NCI-H1105 treated with DMSO at 0.1 percent for 48 hours (cell line): Measurements from ENCODE around the gene FAM168A.
A peak's percentile ranks its signal among the peaks of the same experiment; 100 is the strongest.

ENCODE experiments used
- DNase-seq: peaks from one replicate; lab custom pipeline; 2025; lab: John Stamatoyannopoulos, UW

Gene FAM168A

GRCh38 chr11:73401217-73401923 is 196.5 kb downstream of the FAM168A start:
- no peak for DNase-seq

DNA sequence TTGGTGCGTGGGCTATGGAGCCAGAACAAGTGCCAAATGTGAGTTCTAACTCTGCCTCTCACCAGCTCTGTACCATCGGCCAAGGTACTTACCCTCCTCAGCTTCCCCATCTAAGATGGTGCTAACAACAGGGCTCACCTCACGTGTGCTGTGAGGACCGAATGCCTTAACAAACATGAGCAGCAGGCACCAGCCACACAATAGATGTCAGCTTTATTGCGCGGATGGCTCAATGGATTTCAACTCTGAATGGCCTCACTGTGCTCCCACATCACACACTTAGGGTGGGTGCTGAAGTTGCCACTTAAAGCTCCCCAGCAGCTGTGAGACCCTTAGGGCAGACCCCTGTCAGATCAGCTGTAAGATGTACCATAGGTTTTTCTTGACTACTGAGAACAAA is 197.6 kb downstream of the FAM168A start:
- DNase-seq: no peak

DNA sequence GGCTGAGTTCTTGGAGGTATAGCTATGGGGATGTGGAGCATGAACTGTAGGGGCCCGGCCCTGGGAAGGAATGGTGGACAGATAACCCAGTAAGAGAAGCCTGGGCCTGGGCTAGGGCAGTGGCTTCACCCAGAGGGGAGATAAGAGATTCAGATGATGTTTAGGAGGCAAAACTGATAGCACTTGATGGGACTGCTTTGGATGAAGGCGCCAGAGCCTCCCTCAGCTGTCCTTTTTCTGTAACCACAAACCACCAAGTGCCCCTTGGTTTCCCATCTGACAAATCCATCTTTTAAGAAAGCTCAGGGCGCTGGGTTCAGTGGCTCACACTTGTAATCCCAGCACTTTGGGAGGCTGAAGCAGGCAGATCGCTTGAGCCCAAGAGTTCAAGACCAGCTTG is 198.3 kb downstream of the FAM168A start:
- no peak for DNase-seq

GRCh38 chr11:73399159-73399590 is 198.7 kb downstream of the FAM168A start:
- DNase-seq: no peak

DNA sequence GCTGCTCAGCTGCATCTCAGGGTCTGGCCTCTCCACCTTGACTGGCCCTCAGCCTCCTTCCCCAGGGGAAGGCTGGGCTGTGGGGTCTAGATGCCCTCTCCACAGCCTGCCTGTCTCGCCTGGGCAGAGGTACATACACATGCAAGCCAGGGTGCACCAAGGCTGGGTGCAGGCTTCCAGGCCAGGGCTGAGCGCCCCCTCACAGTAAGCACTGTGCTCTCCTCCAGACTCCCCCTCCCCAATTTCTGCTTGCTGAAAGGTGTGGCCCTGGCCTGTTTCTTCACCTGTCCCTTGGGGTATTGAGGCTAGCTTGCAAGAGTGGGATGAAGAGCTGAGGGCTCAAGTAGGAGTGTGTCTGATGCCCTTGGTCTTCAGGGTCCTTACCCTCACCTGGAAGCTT is 199.2 kb downstream of the FAM168A start:
- DNase-seq: no peak

DNA sequence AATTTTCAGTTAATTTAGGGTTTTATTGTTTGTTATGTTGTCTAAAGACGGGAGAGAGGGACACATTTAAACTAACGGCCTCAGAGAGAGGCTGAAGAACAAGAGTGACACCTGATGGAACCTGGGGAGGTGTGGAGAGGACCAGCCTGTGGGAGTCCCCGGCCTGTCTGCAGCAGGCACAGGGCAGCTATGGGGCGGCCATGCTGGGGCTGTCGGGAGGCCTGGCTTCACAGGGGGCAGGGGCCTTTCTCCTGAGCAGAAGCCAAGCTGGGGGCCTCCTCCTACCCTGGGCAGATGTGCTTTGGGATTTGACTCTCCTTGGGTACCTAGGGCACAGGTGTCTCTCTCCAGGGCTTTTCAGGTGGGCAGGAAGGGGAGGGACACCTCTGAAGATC is 199.8 kb downstream of the FAM168A start:
- no peak for DNase-seq

- DNase-seq: no peak
Observed at GRCh38 chr11:73397468-73398131, 200.3 kb downstream of the FAM168A start.

GRCh38 chr11:73396985-73397384 is 200.9 kb downstream of the FAM168A start:
- DNase-seq: no peak

DNA sequence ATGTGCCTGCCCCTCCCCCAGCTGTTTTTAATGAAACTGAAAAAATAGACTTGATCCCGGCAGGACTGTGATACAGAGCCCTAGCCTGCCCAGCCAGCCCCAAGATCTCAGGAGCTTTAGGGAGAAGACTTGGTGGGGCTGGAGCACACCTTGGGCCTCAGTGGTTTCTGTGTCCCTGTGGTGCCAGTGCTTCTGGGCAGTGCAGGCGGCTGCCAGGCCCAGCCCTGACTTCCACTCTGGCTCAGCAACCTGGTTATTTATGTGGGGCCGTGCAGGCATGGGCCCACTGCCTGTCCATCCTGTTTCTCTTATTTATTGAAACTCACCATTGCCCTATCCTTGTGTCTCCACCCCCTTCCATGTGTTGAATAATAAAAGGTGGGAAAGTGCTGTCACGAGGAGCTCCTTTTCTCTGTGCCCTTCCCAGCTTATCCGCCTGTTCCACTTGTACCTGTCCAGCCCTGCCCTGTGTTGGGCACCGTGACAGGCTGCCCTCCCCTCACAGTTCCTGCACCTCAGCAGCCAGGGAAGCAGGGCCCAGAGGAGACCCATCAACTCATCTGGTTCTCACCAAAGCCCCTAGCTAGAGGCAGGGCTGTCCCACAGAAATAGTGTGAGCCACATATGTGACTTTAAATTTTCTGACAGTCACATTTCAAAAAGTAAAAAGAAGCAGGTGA is 201.5 kb downstream of the FAM168A start:
- DNase-seq: no peak

DNA sequence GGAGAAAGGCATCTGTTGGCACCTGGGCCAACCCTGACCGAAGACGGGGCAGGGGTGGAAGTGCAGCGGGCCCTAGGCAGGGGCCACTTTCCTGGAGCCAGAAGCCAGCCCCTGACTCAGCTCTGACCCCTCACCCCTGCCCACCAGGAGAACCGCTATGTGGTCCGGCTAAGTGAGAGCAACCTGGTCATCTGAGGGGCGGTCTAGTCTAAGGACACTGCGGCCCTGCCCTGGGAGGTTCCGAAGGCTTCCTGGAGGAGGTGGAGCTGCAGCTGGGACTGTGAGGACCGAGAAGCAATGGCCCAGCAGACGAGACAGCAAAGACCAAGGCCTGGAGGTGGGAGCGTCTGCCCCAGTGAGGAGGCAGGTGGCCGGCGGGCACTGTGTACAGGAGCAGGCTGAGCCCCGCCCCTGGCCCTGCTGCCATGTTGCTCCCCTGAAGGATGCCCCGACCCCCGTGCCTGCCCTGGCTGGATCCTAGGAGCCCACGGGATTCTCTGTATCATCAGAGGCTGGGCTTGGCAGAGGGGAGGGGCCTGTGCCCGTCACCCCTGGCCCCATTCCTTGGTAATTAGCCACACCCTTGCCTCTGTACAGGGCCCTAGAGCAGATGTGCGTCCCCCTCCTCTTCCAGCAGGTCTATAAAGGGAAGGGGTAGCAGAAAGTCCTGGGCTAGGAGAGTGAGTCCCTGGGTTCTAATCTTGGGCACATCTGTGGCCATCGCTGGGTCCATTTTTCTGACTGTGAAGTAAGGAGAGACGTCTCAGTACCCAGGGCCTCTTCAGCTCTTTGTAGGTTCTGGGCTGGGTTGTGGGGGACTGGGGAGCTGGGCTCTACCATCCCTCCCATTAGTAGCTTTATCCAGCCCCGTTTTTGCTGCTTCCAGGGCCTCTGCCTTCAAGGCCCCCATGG is 202.4 kb downstream of the FAM168A start:
- DNase-seq: no peak

DNA sequence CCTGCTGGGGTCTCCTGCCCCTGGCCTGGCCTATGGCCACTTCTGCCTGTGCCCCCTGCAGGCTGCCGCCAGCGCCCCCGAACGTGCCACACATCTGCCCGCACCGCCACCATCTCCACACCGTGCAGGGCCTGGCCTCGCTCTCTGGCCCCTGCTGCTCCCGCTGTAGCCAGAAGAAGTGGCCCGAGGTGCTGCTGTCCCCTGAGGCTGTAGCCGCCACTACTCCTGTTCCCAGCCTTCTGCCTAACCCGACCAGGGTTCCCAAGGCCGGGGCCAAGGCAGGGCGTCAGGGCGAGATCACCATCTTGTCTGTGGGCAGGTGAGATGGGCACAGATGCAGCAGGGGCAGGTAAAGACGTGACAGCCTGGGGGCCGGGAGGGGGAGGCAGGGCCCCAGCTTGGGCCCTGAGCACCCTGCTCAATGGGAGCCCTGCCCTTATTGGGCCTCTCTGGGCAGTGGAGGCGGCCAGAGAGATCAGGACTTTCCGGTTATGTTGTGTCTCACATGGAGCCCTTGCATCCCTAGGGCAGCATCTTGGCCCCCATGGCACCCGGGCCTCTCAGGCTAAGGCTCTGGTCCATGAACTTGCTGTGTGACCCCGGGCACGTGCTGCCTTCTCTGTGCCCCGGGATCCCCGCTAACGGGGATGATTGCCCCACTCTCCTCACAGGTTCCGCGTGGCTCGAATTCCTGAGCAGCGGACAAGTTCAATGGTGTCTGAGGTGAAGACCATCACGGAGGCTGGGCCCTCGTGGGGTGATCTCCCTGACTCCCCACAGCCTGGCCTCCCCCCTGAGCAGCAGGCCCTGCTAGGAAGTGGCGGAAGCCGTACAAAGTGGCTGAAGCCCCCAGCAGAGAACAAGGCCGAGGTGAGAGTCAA is 203.3 kb downstream of the FAM168A start:
- DNase-seq: no peak

DNA sequence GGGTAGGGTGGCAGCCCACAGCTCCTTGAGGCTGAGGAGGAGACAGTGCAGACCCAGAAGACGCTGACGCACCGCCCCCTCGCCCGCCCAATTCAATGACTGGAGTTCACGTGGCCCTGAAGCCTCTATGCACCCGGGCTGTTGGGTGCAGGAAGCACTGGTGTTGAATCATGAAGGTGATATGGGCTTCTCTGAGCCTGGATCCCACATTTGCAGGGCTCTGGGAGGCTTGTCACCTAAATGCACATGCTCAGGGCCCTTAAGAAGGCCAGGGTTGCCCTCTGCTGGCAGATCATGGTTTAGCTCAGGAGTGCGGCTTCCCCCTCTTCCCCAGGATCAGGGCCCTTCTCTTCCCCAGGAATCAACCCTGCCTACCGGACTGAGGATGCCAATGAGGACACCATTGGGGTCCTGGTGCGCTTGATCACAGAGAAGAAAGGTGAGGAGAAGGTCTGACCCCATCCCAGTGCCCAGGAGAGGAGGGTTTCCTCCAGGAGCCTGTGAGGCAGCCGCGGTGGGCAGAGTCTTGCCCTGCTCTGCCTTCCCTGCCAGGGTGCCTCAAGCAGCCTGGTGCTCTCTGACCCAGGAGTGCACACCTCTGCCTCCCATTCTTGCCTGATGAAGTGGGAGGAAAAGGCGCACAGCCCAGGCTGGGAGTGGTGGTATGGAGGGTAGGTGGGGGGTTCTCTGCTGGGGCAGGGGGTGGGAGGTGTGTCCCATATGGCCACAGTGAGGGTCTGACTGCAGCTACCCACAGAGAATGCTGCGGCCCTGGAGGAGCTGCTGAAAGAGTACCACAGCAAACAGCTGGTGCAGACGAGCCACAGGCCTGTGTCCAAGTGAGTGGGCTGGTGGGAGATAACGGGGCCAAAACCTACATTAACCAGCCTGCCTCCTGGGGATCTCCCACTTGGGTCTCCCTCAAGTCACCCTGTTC is 204.2 kb downstream of the FAM168A start:
- peak; percentile 61 for DNase-seq

DNA sequence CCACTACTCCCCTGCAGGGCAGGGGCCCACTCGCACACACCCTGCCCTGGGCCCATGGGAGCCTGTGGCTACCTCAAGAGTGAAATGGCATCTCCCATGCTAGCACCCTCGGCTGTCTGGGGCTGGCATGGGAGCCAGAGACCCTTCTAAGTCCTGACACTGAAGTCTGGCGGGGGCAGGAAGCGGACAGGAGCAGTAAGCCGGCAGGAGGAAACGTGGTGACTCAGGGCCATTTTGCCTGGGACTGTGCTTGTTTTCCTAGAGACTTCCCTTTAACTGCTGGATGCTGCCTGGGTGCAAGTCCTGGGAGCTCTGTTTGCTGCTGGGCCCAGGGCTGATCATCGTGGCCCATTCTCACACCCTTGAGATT is 204.9 kb downstream of the FAM168A start:
- DNase-seq: no peak

- DNase-seq: no peak
Observed at GRCh38 chr11:73392108-73393010, 205.6 kb downstream of the FAM168A start.

GRCh38 chr11:73391665-73392064 is 206.2 kb downstream of the FAM168A start:
- no peak for DNase-seq

GRCh38 chr11:73390601-73391565 is 207.0 kb downstream of the FAM168A start:
- no peak for DNase-seq

DNA sequence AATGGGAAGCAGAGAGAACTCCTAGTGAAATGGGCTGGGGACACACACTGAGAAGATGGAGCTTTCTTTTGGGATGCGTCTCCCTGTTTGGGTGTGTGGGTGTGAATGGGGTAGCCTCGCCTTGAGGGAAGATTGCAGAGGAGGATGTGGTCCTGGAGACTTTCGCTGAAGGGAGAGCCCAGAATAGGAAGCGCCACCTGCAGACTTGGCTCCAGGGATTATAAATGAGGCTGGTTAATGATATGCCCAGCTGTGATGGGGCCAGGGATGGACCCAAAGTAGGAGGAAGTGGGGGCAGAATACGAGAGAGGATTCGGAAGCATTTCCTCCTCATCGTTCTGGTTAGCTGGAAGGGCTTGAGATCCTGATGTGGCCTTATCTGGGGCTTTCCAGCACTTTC is 208.0 kb downstream of the FAM168A start:
- no peak for DNase-seq

- DNase-seq: no peak
Observed at GRCh38 chr11:73389134-73389525, 208.8 kb downstream of the FAM168A start.
